ENCODE data around the gene ZFAND4. TPM values are rescaled to one million over a fixed set of nuclear protein-coding genes. Genes with fewer than 3 reads are reported as not detected.
"Not testable (repeated sequence)": the region's sequence is repeated elsewhere in the genome, so short reads cannot be mapped to it uniquely, and the experiment has no call there.

Gene ZFAND4
- total and polyA plus RNA-seq, 10 of the 15 experiments (the other 5 are each of a cell fraction or from before 2014, with no cell fraction given): 4.7 to 20.8 (median 12.8) TPM

- CTCF ChIA-PET; H3K4me2 ChIP-seq (ENCODE audit: control insufficient read depth, insufficient read depth); POLR2A ChIA-PET; H4K20me1 ChIP-seq (ENCODE audit: control insufficient read depth, insufficient read depth); FAIRE-seq; H2AFZ ChIP-seq (ENCODE audit: control insufficient read depth, low read depth, low read length); H3K27me3 ChIP-seq (replicated peaks in 1 of 2; ENCODE audit: control insufficient read depth in 2 of 2, insufficient read depth in 2 of 2, low read length in 1 of 2); ATAC-seq; intact Hi-C loops (cut with micrococcal nuclease; ENCODE audit: unreplicated experiment); H3K4me3 ChIP-seq; H3K4me1 ChIP-seq (ENCODE audit: control insufficient read depth, insufficient read depth, low read length); RAD21 ChIA-PET (ENCODE audit: unreplicated experiment); H3K9me3 ChIP-seq (replicated peaks; ENCODE audit: control insufficient read depth, insufficient read depth, low read length); SMC1A ChIA-PET (ENCODE audit: uncharacterized antibody, unreplicated experiment); H3K27ac ChIP-seq (ENCODE audit: control insufficient read depth, insufficient read depth); in situ Hi-C loops (cut with MboI); H3K9ac ChIP-seq (ENCODE audit: control insufficient read depth, insufficient read depth, low read length); H3K79me2 ChIP-seq (ENCODE audit: control insufficient read depth, insufficient read depth, low read length); H3K36me3 ChIP-seq (ENCODE audit: control insufficient read depth in 2 of 2, insufficient read depth in 2 of 2, low read length in 1 of 2); DNase-seq (ENCODE audit: low read depth, low spot score): not testable (repeated sequence)
- BruUV-seq (replicated peaks): TSS peak; percentile 42
- 88% methylated on average over 11 of the region's 11 CpGs for WGBS (ENCODE audit: insufficient coverage, insufficient replicate concordance, low lambda C conversion rate, missing lambda C conversion rate)
Measured at GRCh38 chr10:45575032-45575761, 97.4 kb downstream of the ZFAND4 start.

- DNase-seq (ENCODE audit: low read depth, low spot score): no peak
- ChIA-PET RAD21 (ENCODE audit: unreplicated experiment) (no interaction called here), SMC1A (ENCODE audit: uncharacterized antibody, unreplicated experiment) (no interaction called here), POLR2A (no interaction called here), CTCF (interaction anchor here (1.0 kb wide), 1 partner anchor 13 kb away, joined by 3 read pairs; no protein-coding TSS in a partner anchor)
- intact Hi-C loops (cut with micrococcal nuclease; ENCODE audit: unreplicated experiment): no loop called here
- Histone ChIP-seq H3K79me2 (ENCODE audit: control insufficient read depth, insufficient read depth, low read length) (no peaks in the 10 kb centered on the region), H3K27me3 (replicated peaks in 1 of 2; ENCODE audit: control insufficient read depth in 2 of 2, insufficient read depth in 2 of 2, low read length in 1 of 2) (no peaks in the 10 kb centered on the region), H3K27ac (ENCODE audit: control insufficient read depth, insufficient read depth) (no peak overlapping the region), H3K9ac (ENCODE audit: control insufficient read depth, insufficient read depth, low read length) (no peak overlapping the region), H3K4me1 (ENCODE audit: control insufficient read depth, insufficient read depth, low read length) (no peaks in the 10 kb centered on the region), H3K4me3 (no peak overlapping the region), H2AFZ (ENCODE audit: control insufficient read depth, low read depth, low read length) (no peak overlapping the region), H3K9me3 (replicated peaks; ENCODE audit: control insufficient read depth, insufficient read depth, low read length) (no peaks in the 10 kb centered on the region; the same call in 2 of the 3 replicates), H3K36me3 (ENCODE audit: control insufficient read depth in 2 of 2, insufficient read depth in 2 of 2, low read length in 1 of 2) (no peaks in the 10 kb centered on the region), H4K20me1 (ENCODE audit: control insufficient read depth, insufficient read depth) (no peaks in the 10 kb centered on the region), H3K4me2 (ENCODE audit: control insufficient read depth, insufficient read depth) (no peak overlapping the region)
- BruUV-seq (replicated peaks): no TSS peak
- FAIRE-seq: no peak
- in situ Hi-C loops (cut with MboI): no loop called here
- WGBS (ENCODE audit: insufficient coverage, insufficient replicate concordance, low lambda C conversion rate, missing lambda C conversion rate): 96% methylated on average over 3 of the region's 3 CpGs
- ATAC-seq: no peak
- TF ChIP-seq RUNX3 (IDR thresholded peaks at IDR 0.05; ENCODE audit: low read length) (no peak), KDM1A (IDR thresholded peaks at IDR 0.05; ENCODE audit: borderline replicate concordance) (no peak), CTCF (IDR thresholded peaks at IDR 0.05 in 2 of 3, conservative IDR thresholded peaks at IDR 0.05 in 1 of 3; ENCODE audit: control insufficient read depth in 2 of 3, extremely low read depth in 1 of 3, insufficient read depth in 1 of 3, low read depth in 3 of 3, low read length in 3 of 3) (no peak), EGR1 (IDR thresholded peaks at IDR 0.05; ENCODE audit: borderline replicate concordance in 1 of 2, low read depth in 2 of 2, low read length in 2 of 2) (no peak), JUND (IDR thresholded peaks at IDR 0.05; ENCODE audit: low read depth, low read length) (no peak), E2F4 (IDR thresholded peaks at IDR 0.05; ENCODE audit: low read depth, low read length) (no peak), E4F1 (IDR thresholded peaks at IDR 0.05; ENCODE audit: borderline replicate concordance, partially characterized antibody) (no peak), IKZF1 (conservative IDR thresholded peaks at IDR 0.05) (no peak), ATF3 (IDR thresholded peaks at IDR 0.05; ENCODE audit: borderline replicate concordance, extremely low read depth, low read depth, low read length) (no peak)
Measured at GRCh38 chr10:45569471-45569870, 103.1 kb downstream of the ZFAND4 start.
